NCI-H146 (cell line): ENCODE measurements around the gene FCGR1A.
"Not testable (repeated sequence)": the region's sequence is repeated elsewhere in the genome, so short reads cannot be mapped to it uniquely, and the experiment has no call there.

Experiments used
- DNase-seq: peaks from one replicate; lab custom pipeline; 2025; lab: John Stamatoyannopoulos, UW

The FCGR1A gene

DNA sequence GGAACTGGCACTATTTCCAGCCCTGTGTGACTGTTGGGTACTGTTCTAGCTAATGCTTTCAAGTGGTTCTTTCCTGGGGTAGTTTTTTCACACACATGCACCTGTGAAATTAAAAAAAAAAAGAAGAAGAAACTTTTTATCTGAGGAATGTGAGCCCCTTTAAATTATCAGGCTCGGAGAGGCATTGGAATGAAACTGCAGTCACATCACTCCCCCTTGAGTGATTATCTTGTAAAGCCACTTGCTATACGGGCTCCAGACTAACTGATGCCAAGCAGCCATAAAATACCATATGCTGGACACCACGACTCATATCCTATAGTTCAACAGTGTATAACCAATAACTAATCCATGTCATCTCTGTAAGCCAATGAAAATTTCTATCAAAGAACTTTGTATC, 5.4 kb upstream of the FCGR1A start:
- not testable (repeated sequence) for DNase-seq

DNA sequence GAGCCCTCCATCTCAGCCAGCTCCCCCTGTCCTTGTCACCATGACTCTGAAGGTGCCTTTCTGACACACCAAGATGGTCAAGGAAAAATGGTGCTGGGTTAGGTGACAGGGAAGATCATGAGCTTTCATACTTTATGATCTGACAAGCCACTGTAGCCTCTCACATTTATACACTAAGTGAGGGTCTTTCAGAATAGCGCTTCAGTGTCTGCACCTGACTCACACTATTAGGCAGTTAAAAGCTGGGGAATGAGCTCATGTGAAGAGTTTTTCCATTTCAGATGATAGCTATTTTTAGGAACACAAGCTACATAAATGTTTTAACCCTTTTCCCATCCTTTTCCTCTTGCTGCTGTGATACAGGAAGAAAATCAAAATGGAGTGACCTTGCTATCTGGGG, 4.2 kb upstream of the FCGR1A start:
- DNase-seq: not testable (repeated sequence)

DNA sequence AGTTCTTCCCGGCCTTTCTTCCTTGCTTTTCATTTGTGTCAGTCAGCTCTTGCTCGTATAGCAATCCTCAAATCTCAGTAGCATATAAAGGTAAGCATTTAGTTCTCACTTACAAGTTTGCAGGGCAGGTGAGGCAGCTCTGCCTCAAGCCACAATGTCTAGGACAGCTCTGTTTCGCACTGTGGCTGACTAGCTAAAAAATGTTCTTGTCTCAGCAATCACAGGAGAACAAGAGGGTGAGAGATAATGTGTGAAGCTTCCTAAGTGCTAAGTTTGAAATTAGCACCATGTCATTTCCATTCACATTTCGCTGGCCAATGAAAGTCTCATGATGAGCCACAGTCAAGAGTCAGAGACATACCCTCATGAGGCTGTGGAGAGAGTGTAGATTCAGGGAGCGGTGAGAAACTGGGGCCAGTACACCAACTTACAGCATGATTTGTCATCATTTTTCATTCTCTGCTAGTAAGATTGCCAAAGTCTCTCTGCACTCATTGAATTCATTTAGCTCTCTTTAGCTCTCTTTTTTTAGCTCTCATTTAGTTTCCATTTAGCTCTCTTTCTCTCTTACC, 995 bp upstream of the FCGR1A start:
- not testable (repeated sequence) for DNase-seq

DNA sequence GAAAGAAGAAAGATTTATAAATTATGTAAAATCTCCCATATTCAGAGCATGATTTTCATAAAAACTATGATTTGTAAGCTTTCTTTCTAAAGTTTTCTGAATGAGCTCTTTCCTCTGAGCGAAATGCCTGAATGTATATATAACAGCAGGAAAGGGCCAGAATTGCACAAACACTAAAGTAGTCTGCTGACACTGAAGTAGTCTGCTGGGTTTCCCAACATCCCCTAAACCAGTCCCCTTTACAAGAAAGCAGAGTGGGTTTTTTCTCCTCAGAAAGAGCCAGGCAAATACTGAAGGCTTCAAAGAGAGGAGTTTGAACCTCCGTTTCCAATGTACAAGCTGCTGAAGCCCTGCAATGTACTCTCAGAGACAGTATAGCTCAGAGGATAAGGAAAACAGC, 795 bp downstream of the FCGR1A start:
- DNase-seq: not testable (repeated sequence)

DNA sequence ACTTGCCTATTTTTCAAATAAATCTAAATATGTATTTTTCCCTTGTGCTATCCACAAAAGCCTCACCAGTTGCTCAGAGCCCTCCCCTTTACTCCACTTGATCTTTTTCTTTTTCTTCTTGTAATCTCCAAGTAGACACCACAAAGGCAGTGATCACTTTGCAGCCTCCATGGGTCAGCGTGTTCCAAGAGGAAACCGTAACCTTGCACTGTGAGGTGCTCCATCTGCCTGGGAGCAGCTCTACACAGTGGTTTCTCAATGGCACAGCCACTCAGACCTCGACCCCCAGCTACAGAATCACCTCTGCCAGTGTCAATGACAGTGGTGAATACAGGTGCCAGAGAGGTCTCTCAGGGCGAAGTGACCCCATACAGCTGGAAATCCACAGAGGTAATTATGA, 1.4 kb downstream of the FCGR1A start:
- DNase-seq: not testable (repeated sequence)

DNA sequence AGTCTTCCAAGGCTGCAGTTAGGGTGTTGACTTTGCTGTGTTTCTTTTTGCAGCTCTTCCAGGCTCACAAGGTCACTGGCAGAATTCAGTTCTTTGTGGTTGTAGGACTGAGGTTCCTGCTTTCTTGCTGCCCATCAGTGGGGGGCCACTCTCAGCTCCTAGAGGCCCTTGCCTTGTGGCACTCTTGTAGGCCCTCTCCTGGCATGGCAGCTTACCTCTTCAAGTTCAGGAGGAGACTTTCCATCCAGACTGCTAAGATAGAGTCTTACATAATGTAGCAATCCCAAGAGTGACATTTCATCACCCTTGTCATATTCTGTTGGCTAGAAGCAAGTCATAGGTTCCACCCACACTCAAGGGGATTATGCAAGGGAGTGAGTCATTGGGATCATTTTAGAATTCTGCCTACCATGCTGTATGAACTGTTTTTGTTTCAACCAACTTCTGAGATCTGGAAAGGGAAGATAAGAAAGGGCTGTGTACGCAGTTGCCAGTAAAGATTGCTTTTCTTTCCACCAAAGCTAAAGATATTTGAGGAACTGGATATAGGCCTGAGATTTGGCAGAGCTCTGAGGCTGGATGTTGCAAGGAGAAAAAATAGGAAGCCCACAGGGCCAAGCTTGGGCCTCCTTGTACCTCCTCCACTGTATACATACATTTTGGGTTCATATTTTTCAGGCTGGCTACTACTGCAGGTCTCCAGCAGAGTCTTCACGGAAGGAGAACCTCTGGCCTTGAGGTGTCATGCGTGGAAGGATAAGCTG, 5.4 kb downstream of the FCGR1A start:
- DNase-seq: not testable (repeated sequence)

DNA sequence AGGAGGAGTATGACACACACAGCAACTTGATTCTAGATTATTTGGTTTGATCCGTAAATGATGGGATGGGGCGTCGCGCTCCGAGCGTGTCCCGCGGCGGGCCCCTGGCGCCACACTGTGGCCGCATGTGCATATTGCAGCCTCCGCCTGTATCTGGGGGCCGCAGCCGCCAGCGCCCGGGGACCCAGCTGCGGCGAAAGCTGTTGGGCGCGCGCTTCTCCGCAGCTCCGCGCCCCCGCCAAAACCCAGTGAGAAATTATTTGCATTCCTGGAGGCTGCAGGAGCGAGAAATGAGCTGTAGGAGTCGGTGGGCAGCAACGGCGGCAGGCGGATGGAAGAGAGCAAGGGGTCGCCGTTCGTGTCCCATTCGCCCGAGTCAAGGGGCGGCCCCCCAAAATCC, 10.0 kb downstream of the FCGR1A start:
- DNase-seq: peak; percentile 51

DNA sequence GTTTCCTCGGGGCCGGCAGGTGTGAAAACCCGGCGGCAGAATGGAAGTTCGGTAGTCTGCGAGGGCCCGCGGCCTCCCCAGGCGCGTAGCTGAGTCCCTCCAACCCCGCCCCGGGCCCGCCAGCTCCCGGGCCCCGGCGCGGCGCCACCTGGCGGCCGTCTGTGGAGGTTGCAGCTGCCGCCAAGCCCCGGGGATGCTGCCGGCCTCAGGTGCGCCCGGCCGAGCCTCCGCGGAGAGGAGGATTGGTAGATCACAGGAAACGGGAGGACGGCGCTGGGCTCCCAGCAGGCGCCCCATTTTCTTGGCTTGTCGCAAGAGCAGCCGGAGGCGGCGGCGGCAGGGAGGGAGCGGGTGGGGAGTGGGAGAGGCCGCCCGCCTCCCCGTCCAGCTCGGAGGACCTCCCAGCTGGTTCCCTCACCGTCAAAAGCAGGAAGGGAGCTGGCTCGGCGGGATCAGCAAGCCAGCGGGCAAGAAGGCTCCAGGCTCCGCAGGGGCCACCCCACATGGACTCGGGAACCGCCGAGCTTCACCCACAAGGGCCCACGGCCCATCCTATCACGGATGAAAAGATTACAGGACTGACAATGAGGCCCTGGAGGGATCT, 10.5 kb downstream of the FCGR1A start:
- DNase-seq: peak; percentile 88

DNA sequence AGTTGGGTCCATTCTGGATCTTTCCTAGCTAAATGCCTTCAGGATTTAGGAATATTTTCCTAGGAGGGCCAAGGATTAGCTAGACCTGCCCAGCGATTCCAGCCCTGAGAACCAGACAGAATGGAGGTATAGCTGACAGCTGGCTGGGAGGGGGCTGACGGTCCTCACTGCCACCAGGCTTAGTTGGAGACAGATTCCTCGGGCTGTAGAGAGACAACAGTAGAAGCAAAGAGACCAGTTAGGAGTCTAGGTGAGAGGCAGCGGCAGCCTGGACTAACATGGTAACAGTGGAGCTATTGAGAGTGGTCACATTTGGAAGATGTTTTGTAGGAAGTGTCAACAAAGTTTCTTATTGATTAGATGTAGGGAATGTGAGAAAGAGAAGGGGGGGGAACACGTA, 11.4 kb downstream of the FCGR1A start:
- DNase-seq: not testable (repeated sequence)

DNA sequence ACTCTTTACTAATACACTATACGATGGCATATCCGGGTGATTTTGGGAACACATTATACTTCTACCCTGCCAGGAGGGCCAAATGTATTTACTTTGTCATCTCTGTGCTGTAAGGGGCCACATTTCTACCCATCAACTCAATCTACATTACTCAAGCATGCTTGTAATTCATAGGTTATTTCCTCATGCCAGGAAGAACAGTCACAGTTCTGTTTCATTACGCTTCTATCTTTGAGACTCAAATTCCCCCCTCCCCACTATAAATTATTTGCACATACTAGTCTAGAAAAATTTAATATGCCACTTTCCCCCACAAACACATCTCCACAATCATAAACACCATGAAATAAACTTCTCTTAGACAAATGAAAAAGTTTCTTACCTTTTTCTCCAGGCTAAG, 19.1 kb downstream of the FCGR1A start:
- DNase-seq: not testable (repeated sequence)

DNA sequence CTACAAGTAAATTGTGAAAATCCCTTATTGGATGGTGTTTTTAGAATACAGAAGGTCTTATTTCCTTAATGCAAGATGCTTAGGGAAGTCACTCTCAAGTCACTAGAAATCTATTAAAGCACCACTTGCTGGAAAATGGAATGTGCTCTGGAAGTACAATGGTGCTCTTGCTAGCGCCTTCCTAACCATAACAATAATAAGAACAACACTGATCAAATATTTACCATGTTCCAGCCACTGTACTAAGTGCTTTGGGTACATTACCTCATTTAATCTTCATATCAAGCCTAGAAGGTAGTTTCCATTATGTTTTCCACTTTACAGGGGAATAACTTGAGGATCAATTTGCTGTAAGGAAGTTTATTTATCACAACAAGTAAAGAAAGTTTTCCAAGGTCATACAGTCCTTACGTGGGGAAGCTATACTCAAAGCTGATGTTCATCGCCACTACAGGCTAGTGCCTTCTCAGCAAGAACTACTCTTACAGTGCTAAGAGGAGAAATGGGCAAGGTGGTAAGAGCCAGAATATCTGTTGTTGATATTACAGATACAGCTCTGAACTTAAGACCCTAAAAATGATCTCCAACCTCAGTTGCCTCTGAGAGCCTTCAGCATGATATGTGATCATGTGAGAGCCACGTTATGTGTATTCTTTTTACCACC, 22.1 kb downstream of the FCGR1A start:
- DNase-seq: not testable (repeated sequence)

DNA sequence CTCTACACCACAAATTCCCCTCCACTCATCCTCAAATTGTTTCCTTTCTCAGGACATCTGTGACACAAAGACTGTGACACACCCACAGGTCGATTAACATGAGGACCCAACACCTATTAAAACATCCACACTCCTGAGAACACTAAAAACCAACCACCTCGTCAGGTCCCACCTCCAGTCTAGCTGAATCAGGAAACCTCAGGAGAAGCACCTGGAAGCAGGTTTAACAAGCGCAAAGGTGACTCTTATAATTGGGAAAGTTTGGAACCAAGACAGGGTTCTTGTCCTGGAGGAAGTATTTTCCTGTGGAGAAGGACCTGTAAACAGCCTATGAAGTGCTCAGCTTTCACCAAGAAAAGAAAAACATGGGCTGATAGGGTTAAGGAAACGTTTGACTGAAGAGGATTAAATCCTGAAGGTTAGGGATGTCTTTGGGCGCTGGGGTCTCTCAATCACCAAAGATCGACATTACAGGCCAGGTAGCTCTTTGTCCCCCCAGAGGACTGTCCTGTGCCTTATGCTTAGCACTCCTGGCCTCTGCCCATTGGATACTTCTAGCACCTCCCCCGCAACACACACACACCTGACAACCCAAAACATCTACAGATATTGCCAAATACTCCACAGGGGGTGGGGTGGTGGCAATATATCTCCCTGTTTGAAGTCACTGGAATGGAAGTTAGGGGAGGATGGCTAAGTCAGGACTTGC, 28.4 kb downstream of the FCGR1A start:
- DNase-seq: peak; percentile 58

DNA sequence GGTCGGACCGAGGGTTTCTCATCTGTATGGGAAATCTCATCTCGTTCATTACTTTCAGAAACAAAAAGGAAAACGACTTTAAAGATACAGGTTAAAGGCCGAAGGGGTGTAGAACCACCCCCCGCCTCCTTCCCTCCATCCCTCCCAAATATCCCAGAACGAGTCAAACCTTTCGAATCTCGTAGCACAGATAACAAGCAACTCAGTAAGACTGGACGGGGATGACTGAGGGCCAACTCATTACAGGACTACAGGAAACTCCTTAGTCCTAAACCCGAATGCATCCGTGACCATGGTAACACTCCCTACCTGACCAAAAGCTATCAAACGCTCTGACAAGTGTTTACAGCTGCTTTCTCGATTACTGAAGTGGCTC, 29.0 kb downstream of the FCGR1A start:
- DNase-seq: peak; percentile 29

DNA sequence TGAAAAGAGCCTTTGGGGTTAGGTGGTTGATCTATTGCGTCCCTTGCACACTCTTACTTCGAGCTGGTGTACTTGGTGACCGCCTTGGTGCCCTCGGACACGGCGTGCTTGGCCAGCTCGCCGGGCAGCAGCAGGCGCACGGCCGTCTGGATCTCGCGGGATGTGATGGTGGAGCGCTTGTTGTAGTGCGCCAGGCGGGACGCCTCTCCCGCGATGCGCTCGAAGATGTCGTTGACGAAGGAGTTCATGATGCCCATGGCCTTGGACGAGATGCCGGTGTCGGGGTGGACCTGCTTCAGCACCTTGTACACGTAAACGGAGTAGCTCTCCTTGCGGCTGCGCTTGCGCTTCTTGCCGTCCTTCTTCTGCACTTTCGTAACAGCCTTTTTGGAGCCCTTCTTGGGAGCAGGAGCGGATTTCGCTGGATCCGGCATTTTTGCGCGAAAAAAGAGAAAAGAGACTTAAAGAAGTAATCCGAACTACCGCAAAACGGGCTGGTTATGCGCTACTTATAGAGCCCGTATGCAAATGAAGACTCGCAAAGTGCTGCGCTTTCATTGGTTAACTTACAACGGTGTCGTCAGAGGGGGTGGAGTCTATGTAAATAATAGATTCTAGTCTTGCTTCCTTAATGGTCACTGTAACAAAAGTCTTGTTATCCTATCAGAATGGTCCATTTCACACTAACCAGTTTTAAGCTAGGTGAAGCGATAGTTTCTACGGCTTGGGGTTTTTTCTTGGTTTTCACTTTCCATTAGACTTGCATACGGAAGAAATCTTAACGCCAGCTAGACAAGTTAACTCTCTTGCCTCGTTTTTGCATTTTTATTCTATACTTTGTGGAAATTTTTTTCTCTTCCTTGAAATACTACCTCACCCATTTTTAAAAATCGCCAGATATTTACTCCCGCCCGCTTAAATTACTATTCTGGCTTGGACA, 29.7 kb downstream of the FCGR1A start:
- peak; percentile 93 for DNase-seq

DNA sequence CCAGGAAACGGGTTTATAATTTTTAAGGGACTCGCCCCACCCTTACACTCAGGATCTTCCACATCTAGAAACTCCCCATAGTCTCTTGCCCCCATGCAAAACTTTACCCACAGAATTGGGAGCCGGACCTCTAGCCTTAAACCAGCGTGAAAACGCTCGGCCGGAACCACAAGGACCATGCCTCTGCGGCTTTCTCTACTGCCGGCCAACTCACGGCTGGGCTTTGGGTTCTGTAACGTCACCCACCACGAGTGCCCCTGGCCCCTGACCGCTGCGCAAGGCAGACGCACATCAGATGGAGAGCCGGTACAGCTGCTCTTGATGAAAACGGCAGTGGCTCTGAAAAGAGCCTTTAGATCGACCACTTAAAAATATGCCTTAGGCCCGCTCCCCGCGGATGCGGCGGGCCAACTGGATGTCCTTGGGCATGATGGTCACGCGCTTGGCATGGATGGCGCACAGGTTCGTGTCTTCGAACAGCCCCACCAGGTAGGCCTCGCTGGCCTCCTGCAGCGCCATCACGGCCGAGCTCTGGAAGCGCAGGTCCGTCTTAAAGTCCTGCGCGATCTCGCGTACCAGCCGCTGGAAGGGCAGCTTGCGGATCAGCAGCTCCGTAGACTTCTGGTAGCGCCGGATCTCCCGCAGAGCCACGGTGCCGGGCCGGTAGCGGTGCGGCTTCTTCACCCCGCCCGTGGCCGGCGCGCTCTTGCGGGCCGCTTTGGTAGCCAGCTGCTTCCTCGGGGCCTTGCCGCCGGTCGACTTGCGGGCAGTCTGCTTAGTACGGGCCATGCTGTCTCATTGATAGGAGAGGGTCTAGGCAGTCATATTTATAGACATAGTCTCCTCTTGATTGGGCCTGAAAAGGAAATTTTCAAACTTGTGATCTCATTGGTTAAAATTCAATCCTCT, 30.7 kb downstream of the FCGR1A start:
- peak; percentile 83 for DNase-seq

DNA sequence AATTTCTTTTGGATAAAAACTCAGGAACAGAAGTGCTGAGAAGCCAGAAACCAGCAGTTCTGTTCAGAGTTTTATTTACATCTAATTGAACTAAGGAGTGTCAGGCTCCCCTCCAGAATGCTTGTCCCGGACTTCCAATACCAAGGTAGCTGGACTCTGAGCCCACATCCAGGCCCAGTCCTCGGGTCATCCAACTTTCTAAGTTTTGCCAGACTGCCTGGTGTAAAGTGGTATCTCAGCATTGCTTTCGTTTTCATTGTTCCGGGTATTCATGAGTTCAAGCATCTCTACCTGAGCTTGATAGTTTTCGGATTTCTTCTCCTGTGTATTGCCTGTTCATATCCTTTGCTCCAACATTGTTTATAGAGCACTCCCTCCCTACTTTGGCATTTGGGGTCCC, 37.9 kb downstream of the FCGR1A start:
- DNase-seq: not testable (repeated sequence)

DNA sequence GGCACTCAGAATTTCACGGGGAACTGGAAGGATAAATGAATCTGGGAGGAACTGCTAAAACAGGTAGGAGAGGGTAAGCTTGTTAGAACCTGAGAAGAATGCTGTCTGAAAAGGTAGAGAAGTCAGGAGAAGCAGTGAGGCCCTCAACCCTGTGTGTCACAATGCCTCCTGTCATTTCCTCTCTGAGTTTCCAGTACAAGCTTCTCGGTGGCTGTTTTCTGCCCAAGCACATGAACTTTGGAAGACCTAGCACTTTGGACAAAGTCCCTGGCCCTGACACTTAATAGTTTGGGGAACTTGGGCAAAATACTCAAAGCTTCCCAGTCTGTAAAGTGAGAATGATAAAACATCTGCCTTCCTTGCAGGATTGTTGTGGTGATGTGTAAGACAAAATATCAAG, 44.1 kb downstream of the FCGR1A start:
- DNase-seq: not testable (repeated sequence)

DNA sequence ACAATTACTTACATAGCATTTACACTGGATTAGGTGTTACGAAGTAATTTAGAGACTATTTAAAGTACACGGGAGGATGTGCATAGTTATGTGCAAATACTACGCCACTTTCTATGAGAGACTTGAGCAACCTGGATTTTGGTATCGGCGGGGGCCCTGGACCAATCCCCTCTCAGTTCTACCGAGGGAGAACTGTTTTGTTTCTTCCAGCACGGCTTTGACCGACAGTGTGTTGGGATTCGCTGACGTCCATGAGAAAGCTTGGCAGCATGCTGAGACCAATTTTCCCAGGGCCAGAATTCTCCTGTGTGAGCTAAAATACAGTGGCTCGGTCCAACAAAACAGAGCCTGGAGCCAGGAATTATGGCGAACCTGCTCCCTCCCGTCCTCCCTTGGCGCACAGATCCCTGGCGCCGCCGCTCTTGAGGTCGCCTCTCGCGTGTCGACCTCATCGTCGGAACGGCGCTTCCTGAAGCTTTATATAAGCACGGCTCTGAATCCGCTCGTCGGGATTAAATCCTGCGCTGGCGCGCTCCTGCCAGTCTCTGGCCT, 49.3 kb downstream of the FCGR1A start:
- DNase-seq: not testable (repeated sequence)

DNA sequence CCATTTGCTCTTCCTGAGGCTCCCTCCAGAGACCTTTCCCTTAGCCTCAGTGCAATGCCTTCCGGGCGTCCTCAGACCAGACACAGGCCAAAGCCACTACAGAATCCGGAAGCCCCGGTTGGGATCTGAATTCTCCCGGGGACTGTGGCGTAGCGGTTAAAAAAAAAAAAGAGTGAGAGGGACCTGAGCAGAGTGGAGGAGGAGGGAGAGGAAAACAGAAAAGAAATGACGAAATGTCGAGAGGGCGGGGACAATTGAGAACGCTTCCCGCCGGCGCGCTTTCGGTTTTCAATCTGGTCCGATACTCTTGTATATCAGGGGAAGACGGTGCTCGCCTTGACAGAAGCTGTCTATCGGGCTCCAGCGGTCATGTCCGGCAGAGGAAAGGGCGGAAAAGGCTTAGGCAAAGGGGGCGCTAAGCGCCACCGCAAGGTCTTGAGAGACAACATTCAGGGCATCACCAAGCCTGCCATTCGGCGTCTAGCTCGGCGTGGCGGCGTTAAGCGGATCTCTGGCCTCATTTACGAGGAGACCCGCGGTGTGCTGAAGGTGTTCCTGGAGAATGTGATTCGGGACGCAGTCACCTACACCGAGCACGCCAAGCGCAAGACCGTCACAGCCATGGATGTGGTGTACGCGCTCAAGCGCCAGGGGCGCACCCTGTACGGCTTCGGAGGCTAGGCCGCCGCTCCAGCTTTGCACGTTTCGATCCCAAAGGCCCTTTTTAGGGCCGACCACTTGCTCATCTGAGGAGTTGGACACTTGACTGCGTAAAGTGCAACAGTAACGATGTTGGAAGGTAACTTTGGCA, 50.0 kb downstream of the FCGR1A start:
- DNase-seq: not testable (repeated sequence)
